UCSD-AML1 (cell line): ENCODE results near the gene ASTN2.
"Not testable (repeated sequence)": the region's sequence is repeated elsewhere in the genome, so short reads cannot be mapped to it uniquely, and the experiment has no call there.

Experiments used
- DNase-seq: peaks from one replicate; lab custom pipeline; 2025; ENCODE audit not compliant: unreplicated experiment; lab: John Stamatoyannopoulos, UW

The ASTN2 gene

DNA sequence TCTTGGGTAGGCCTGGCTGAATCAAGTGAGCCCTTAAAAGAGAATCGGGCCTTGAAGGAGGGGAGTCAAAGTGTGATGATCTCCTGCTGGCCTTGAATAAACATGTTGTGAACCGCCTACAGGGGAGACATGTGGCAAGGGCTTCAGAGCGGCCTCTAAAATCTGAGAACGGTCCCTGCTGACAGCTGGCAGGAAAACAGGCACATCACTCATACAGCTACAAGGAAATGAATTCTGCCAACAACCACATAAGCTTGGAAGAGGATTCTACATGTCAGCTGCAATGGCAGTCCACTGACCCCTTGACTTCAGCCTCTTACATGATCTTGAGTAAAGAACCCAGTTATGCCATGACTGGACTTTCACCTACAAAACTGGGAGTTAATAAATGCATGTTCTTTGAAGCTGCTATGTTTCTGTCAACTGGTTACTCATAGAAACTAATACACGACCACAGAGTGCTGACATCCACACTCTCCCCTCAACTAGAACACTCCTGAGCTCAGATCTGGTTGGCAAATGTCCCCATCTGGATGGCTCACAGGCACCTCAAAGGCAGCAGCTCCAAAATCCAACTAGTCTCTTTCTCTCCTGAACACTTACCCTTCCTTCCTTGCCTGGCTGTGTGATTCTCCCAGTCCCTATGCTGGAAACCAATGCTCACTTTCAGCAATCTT lies 333.1 kb downstream of the ASTN2 start:
- no peak for DNase-seq

DNA sequence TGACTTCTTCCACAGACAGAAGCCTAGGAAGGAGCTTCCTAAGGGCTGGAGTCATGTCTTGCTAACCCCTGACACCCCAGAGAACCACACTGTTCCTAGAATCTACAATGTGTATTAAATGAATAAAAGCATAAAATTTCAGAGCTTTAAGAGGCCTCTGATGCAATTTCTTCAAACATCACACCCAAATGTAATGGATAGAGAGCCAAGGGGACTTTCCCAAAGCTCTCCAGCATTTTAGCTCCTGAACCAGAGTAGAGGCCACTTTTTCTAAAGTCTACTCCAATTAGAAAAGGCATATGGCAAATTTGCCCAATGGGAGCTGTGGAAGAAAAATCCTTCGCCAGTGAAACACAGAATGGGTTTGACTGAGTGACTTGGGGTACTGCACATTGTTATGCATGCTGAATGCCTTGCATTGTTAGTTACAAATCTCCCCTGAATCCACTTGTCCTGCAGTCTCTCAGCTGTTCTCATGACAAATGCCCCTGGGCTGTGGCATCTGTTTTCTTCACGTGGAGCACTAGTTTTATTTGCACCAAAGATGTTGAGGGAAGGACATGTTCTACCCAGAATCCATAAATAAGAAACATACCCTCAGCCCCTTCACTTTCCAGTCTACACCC lies 334.0 kb downstream of the ASTN2 start:
- DNase-seq: no peak

DNA sequence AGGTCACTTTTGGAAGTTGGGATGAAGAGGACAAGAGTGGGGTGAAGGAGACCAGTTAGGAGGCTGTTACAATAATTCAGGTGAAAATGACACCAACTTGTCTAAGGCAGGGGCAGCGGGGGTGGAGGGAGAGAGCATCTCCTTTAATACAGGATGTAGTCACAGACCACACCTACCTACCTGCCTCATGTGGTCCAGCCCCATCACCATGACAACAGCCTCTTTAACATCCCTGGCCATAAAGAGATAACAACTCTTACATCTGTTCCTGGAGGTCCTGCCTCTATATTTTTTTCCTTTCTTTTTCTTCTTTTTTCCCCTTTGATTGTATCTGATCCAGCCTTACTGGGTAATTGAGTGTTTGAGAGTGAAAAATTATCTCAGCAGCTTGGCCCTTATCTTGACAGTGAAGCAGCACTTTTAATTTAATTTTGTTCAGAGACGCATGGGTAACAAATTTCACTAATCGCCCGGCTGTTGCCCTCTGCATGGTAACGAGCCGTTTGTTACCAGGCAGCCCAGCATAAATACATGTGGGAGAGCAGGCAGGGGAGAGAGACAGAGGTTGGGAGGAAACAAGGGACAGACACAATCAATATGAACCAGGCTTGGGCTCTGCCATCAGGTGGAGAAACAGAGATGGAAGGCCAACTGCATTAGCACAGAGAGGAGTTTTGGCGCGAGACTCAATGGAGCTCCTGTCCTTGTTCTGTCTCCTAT lies 338.1 kb downstream of the ASTN2 start:
- DNase-seq: no peak

- DNase-seq: no peak
Observed at GRCh38 chr9:117075636-117076035, 339.2 kb downstream of the ASTN2 start.

DNA sequence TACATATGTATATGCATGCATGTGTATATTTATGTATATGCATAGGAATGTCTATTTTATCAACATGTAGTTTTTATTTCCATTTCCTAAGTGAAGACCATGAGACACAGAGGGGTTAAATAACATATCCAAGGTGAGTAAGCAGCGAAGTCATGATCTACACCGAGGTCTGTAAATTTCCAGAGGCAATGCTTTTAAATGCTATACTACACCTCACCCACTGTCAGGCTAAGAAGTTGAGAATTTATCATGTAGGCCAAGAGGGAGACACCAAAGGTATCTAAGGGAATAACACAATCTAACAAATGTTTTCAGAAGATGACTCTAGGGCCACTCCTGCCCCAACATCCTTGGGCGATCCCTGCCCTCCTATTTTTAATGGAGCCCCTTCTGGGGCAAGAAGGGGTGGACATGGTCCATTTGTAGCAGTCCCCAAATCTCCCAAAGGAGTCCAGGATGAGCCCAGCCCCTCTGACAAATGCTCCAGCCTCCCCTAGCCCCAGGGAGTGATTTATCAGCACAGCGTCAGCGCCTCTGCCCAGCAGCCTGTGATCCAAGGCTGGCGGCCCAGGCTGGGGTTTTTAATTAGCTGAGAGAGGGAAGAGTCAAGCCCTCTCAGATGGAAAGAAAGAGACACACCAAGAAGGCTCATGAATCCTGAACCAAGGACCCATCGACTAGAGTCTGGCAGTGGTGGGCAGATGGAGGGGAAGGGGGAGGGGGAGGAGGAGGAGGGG lies 339.9 kb downstream of the ASTN2 start:
- DNase-seq: no peak

- DNase-seq: no peak
Observed at GRCh38 chr9:117074342-117074662, 340.6 kb downstream of the ASTN2 start.

GRCh38 chr9:117073539-117074341 lies 341.1 kb downstream of the ASTN2 start:
- DNase-seq: no peak

DNA sequence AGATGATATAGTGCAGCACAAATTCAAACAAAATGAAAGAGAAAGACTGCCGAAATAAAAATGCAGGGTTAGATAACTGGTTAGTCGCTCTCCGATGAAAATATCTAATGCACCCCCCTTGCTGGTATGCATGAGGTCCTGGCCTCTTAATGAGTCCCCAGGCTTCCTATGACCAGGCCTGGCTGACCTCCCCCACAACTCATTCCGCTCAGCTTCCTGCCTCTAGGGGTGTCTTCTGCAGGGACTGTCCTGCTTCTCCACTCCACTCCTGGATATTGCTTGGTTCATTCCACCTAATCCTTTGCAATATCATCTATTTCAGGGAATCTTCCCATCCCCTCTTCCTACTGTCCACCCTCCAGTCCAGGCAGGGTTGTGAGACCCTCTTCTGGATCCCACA lies 341.8 kb downstream of the ASTN2 start:
- no peak for DNase-seq

GRCh38 chr9:117072216-117072615 lies 342.6 kb downstream of the ASTN2 start:
- DNase-seq: no peak

DNA sequence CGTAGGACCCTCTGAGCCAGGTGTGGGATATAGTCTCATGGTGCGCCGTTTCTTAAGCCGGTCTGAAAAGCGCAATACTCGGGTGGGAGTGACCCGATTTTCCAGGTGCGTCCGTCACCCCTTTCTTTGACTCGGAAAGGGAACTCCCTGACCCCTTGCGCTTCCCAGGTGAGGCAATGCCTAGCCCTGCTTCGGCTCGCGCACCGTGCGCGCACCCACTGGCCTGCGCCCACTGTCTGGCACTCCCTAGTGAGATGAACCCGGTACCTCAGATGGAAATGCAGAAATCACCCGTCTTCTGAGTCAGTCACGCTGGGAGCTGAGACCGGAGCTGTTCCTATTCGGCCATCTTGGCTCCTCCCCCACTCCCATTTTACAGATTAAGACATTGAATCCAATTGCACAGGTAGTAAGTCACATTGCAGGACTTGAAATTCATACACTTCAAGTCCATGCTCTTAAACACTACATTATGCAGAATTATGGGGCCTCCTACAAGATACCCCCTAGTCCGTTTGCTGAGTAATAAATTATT lies 343.1 kb downstream of the ASTN2 start:
- DNase-seq: not testable (repeated sequence)

DNA sequence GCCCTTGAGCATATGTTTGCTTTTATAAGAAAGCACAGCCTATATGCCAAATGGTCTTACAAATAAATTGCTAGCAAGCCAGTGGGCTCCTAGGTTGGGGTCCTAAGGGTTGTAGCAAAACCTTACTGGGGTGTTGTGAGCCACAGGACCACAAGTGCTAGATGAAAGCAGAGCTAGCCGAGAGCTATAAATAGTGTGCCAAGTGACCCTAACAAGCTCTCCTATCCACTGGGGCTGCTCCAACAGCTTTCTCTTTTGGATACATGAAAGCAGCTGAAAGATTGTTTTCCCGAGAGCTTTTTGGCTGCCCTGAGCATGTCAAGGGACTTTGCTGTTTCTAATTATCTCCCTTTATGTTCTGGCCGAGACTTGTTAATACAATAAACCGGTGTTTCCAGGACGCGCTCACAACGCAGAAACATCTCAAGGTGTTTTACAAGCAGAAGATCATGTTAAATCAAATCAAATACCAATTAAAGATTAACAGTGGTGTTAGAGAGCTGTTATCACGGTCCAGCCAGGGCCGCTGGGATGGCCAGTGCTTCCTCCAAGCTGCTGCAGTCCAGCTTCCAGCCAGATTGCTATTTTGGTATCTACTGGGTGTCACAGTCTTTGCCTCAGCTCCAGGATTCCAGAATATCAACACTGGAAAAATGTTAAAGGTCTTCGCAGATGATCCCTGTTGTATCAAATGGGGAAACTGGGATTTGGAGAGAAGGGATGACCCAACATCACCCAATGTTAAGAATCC lies 351.0 kb downstream of the ASTN2 start:
- DNase-seq: no peak

DNA sequence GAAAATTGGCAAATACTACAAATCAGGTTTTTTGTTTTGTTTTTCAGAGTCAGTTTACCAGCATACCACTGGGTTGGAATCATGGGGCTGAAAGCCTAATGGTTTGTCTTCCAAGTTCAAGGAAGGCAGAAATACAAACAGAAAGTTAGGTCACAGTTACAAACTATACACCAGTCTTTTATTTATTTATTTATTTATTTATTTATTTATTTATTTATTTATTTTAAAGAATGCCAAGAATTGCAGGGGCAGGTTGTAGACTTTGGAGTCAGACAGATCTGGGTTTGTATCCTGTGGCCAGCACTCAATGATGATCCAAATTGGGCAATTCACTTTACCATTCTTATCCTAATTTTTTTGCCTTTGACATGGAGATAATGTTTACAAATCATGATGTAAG lies 353.9 kb downstream of the ASTN2 start:
- DNase-seq: no peak

DNA sequence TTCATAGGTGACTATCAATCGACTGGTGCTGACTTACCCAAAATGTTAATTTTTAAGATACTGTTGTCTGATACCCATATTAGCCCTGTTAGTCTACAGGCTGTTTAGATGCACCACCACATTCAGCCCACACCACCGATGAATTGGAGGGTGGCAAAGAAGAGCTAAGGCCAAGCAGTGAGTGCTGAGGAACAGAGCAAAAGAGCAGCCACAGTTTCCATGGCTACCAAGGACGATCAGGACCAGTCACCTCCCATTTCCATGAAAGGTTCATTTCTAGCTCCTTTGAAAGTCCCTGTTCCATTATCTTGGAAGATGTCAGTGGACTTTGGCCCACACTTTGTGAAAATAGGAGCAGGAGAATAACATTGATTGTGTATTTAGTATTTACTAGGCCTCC lies 364.9 kb downstream of the ASTN2 start:
- DNase-seq: no peak

GRCh38 chr9:117046666-117047327 lies 368.1 kb downstream of the ASTN2 start:
- DNase-seq: no peak

DNA sequence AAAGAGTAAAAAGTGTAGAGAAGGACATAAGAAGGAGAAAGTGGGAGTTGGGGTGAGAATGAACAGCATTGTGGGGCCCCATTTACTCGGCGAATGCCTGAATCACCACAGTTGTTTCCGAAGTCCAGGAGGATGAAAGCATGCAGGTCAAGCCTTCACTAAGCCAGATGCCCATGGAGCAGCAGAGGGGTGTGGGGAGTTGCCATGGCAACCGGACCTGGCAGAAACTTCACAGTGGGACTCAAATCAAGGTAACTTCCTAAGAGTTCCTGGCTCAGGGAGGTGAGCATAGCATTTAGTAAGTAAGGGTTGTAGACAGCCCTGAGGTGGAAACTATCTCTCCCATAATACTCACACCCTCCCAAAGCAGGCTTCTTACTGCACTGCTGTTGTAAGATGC lies 370.6 kb downstream of the ASTN2 start:
- DNase-seq: no peak

GRCh38 chr9:117043159-117043558 lies 371.7 kb downstream of the ASTN2 start:
- no peak for DNase-seq

DNA sequence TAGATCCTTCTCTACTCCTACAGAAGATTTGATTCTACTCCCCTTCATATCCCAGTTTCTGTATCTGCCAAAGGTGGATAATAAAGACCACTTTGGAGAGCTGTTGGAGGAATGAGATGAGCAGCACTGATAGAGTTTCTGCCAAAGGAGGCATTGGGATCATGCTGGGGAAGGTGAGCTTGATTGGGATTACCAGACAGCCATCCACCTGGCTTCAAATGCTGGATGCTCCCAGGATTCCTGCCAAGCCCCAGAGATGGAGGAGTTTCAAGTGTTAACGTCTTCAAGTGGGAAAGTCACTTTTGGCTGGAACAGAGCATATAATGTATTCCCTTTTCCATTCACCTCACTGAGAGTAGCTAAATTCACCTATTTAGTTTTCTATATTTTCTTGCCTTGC lies 379.3 kb downstream of the ASTN2 start:
- DNase-seq: no peak

DNA sequence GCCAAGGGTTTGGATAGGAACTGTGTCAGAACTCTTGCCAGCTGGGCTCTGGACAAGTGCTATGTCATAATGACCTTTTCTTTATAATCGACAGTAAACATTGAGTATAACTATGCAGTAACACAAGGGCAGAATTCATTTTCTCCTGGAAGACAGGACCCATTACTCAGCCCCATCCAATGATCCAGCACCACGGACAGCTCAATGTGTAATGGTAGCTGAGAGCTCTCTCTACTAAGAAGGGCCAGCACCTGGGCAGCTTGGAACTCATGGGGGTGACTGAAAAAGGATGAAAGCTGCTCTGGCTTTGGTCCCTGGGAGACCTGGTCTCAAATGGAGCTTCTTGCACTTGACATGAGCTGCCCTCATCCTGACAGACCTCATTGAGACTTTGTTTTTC lies 380.0 kb downstream of the ASTN2 start:
- DNase-seq: no peak

DNA sequence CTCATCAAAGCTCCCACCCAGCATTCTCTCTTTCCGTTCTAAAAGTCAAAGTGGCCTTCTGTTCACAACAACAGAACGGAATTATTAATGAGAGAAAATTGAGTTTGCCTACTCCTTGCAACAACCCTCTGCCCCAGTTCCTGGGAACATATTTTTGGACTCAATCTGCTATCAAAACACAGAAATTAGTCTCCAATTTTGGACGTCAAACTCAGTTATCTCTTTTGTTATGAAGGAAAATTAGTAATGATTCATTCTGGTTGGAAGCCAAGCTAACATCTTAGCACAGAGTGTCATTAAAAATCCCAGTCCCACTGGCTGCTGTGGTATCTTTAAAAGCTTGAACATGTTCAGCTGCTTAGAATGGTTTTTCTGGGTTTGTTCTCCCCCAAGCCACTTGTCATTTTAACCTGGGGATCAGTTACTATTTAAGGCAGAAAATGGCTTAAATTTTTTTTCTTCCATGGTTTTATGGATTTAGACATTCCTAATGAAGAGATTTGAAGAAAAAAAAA lies 384.5 kb downstream of the ASTN2 start:
- no peak for DNase-seq
